Stimulated activated CD8-positive, alpha-beta memory T cell treated with anti-CD3 and anti-CD28 coated beads, Interleukin-15, amount 100 ng/mL, for 4 hours (primary cell): Measurements from ENCODE around the gene IL1RN.

Source experiments
- DNase-seq, 2 donors: peaks; one replicate each; pipeline ENCODE4 v3.0.0-alpha.2; 2020; ENCODE audit warnings: low read depth in 2 of 2

IL1RN gene

GRCh38 chr2:113104054-113104611 lies 23.3 kb upstream of the IL1RN start:
- DNase-seq = no peak

- peak in 1 of 2 donors; percentile 34 for DNase-seq
Observed at GRCh38 chr2:113105047-113105785, 22.2 kb upstream of the IL1RN start.

GRCh38 chr2:113111121-113111520 lies 16.3 kb upstream of the IL1RN start:
- no peak for DNase-seq

GRCh38 chr2:113111823-113112287 lies 15.5 kb upstream of the IL1RN start:
- DNase-seq = no peak

GRCh38 chr2:113112441-113112840 lies 15.0 kb upstream of the IL1RN start:
- DNase-seq = no peak

- no peak for DNase-seq
Observed at GRCh38 chr2:113112871-113113270, 14.5 kb upstream of the IL1RN start.

- DNase-seq = no peak
Observed at GRCh38 chr2:113113807-113114206, 13.6 kb upstream of the IL1RN start.

- no peak for DNase-seq
Observed at GRCh38 chr2:113114224-113114945, 13.0 kb upstream of the IL1RN start.

GRCh38 chr2:113114996-113115395 lies 12.4 kb upstream of the IL1RN start:
- no peak for DNase-seq

- no peak for DNase-seq
Observed at GRCh38 chr2:113116100-113116958, 11.1 kb upstream of the IL1RN start.

- DNase-seq = no peak
Observed at GRCh38 chr2:113117541-113118262, 9.7 kb upstream of the IL1RN start.

GRCh38 chr2:113118263-113118657 lies 9.1 kb upstream of the IL1RN start:
- DNase-seq = no peak

GRCh38 chr2:113119111-113119510 lies 8.3 kb upstream of the IL1RN start:
- no peak for DNase-seq

- DNase-seq = no peak
Observed at GRCh38 chr2:113120861-113121260, 6.5 kb upstream of the IL1RN start.

- no peak for DNase-seq
Observed at GRCh38 chr2:113122364-113122763, 5.0 kb upstream of the IL1RN start.

- DNase-seq = no peak
Observed at GRCh38 chr2:113123726-113124125, 3.7 kb upstream of the IL1RN start.

GRCh38 chr2:113124181-113124961 lies 3.0 kb upstream of the IL1RN start:
- no peak for DNase-seq

GRCh38 chr2:113124984-113125855 lies 2.2 kb upstream of the IL1RN start:
- DNase-seq = no peak
